GM18873 (cell line): Measurements from ENCODE around the gene LXN.
A peak's percentile ranks its signal among the peaks of the same experiment; 100 is the strongest.

Experiments
- ATAC-seq: cut with Tn5 transposase; IDR thresholded peaks from one replicate; pipeline ENCODE4 v1.9.1; 2021; ENCODE audit warnings: mild to moderate bottlenecking, moderate library complexity, moderate number of reproducible peaks; ENCODE audit not compliant: unreplicated experiment, low FRiP score

LXN gene

DNA sequence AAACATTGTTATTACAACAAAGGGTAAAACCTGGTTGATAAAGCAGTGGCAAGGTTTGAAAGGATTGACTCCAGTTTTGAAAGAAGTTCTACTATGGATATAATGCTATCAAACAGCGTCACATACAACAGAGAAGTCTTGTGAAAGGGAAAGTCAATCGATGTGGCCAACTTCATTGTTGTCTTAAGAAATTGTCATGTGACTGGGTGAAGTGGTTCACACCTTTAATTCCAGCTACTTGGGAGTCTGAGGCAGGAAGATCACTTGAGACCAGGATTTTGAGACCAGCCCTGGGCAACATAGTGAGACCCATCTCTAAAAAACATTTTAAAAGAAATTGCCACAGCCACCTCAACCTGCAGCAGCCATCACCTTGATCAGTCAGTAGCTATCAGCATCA is 6.2 kb upstream of the LXN start:
- no peak for ATAC-seq

DNA sequence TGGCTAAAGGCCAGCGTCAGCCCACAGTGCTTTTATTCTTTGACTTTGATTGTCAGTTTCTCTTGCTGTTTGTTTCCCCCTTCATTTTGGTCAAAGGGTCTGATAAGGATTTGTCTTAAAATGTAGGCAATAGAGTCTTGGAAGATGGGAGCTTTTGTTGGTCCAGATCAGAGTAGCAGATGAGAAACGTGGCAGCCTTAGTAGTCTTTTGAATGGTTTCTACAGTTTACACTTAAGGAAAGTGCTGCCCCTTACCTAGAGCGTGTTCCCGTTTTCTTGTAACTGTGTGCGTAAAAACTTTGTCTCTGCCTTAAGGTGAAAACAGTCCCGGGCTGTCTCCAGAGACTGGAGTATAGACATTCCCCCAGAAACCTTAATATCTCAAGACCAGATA is 630 bp downstream of the LXN start:
- peak; percentile 15 for ATAC-seq

DNA sequence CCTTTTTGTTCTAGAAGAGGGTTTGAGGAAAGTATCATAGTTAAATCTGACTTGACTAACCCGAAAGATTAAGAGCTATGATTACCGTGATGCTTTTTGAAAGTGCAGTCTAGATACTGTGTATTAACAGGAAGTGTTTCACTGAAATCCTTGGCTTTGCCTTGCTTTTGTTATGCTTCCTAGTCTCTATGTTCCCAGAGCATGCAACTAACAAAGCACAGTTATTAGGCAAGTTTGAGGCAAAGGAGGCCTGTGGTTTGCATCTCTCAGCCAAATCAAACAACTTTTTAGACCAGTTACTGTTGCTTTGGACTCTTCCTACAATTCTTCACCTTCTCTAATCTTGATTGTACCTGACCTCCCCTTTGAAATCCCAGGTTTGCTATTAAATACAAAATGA is 3.9 kb downstream of the LXN start:
- no peak for ATAC-seq

DNA sequence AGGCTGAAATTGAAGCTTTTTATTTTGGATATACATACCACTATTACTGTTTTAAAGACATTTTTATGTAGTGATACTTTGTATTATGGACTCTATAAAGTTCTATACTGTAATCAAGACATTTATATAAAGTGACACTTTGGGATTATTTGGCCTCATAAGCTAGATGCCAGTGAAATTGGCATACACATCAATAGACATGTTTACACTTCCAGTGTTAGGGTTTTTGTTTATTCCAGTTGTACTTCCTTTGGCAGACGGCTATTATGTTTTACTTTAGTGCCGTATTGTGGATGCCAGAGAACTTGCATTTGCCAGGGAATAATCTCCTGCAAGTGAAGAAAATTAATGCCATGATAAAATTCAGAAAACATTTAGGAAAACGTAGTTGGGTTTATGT is 6.0 kb downstream of the LXN start:
- no peak for ATAC-seq

DNA sequence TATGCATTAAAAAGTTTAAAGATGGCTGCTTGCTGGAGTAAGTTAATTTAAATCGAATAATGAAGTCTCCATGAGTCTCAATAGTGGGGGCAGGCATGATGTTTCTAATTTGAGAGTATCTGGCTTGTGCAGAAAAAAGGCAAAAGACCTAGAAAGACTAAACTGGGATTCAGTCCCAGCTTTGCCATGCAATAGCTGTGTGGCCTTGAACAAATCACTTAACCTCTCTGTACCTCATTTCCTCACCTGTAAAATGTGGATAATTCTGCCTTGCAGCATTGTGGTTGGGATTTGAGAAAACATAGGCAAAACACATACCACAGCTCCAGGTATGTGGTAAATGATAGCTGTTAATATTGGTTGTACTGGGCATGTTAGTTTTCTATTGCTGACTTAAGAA is 8.6 kb downstream of the LXN start:
- no peak for ATAC-seq

DNA sequence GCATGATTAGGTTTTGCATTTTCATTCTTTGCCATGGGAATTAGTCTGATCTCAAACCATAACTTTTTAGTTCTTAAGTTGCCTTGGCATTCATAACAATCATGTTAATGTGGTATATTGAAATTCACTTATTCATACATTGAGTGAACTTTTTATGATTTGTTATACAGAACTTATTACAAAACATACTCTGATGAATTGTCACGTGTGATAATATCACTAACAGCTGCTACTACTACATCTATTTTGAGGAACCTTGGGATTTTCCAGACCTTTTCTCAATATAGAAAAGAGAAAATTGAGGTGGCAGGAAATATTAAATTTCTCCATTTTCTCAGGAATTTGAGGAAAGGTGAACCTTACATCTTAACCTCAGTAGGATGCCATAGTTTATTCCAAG is 9.2 kb downstream of the LXN start:
- no peak for ATAC-seq

DNA sequence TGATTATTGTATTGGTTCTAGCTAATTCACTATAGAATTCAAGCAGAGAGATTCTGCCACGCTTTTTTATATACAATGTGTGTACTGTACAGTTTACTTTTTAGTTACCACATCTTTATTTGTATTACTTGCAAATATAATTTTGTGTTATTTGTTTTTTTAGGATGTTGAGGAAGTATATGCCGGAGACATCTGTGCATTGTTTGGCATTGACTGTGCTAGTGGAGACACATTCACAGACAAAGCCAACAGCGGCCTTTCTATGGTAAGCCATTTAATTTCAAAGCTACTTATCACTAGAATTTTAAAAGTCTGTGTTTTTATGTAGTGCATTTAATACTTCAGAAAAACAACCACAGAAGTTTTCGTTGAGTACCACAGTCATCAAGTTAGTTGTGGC is 11.7 kb downstream of the LXN start:
- no peak for ATAC-seq

DNA sequence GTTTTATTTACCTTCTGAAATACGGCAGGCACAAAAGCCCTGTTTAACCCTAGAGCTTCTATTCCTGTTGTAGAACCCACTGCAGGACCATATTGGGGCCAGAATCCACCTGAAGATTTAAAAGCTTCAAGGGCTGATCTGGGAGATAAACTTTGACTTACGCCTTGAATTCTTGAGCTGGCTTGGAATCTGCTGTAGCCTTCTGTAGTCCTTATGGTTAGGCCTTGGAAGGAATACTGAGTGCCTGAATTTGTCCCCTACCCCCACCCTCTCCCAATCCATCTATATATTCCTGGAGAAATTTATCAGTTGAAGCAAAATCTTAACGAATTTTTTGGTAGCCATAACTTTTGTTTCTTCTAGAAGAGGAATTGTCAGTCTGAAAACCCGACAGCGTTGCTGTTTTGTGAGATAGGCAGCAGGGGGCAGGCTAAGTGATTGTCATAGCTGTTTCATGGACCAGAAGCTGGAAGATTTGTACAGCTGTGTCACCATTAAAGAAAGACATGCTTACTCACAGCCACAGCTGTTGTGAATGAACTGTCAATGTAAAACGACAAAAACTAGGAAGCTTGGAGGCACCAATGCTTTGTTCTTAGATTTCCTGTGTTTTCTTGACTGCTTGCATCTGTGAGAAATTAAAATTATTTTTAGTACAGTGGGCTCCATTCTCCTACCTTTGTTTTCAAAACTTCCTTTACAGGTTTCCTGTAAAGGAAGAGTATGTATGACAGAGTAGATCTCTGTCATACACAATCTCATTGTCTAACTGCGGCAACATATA is 12.8 kb downstream of the LXN start:
- ATAC-seq, result peak; percentile 66

DNA sequence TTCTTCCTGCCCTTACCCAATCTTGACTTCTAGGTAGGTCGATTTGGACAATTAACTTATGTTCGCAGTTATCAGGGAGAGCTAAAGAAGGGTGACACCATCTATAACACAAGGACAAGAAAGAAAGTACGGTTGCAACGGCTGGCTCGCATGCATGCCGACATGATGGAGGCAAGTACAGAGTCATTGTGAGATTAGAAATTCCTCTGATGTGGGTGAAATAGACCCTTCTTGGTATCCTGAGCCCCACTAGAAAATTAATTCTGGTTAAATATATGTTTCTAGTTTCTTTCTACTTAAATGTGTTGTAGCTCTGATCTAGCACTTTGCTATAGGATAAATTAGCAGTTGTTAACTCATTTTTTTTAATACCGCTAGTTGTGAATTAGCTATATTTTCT is 13.6 kb downstream of the LXN start:
- no peak for ATAC-seq

DNA sequence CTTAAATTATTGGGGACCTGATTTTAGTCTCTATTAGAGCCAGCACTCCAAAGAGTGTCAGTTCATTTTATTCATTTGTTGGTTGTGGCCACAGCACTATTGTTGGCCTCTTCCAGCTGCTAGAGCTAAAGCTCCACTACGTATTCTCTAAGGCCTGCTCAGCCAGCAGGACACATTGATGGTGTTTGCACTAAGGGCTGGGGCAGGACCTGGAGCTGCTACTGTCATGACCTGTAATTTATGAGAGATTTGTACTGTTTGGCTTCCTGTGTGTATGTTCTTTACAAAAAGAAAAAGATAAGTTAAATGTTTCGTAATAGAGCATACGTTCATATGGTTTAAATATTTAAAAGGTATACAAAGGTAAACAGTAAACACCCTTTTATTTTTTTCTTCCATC is 20.0 kb downstream of the LXN start:
- no peak for ATAC-seq

DNA sequence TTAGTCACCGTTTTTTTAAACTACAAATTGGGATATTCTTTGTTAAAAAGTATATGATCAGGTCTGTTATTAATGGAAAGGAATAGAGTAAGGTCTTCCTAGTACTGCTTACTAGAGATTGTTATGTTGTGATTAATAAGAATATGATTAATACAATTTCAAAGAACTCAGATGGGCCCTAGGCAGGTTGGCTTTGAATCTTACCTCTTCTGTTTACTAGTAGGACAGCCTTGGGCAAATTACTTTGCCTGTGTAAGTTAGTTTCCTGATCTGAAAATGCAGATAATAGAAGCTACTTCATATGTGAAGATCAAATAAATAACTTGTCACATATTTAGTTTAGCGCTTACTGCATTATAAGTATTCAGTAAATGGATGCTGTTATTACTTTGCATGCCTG is 21.3 kb downstream of the LXN start:
- no peak for ATAC-seq

DNA sequence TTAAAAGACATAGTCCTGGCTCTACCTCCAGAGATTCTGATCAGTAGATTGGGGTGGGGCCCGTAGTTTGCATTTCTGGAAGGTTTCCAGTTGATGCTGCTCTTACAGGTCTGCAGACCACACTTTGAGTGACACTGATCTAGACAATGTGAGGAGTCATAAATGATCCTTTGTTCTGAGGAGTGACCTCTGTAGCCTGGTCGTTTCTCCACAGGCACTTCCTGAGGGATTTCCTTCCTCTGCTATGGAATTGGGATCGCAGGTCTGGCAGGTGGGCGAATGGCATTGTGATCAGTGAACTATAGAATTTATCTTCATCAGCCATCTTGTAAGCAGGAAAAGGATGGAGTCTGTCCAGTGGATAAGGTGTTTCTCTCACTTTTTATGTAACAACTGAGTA is 22.7 kb downstream of the LXN start:
- ATAC-seq, result no peak

DNA sequence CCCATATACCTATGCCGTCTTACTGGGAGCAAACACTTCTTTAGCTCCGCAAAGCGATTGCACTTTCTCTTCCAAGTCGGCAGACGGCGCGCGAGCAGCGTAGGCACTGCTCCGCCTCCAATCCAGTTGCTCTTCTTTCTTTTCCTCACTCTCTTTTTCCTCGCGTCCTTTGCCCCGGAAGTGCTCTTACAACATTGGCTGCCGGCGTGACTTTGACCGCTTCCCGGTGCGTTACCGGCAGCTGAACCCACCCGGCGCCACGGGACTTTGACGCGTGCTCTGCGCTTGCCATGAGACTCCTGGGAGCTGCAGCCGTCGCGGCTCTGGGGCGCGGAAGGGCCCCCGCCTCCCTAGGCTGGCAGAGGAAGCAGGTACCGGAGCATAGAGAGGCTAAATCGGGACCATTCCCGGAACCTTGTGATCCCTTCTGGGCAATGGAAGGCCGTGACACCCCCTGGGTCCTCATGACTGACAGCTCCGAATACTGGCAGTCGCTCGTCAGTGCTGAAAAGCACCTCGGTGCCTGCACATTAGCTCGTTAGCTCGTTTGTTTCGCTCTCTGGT is 28.0 kb downstream of the LXN start, which contains the start of gene GFM1:
Gene GFM1 (plus strand): TSS at position 183 of the 564 bp plus-strand sequence. CDS start 108 bp downstream, at position 291.
- peak; percentile 99 for ATAC-seq

DNA sequence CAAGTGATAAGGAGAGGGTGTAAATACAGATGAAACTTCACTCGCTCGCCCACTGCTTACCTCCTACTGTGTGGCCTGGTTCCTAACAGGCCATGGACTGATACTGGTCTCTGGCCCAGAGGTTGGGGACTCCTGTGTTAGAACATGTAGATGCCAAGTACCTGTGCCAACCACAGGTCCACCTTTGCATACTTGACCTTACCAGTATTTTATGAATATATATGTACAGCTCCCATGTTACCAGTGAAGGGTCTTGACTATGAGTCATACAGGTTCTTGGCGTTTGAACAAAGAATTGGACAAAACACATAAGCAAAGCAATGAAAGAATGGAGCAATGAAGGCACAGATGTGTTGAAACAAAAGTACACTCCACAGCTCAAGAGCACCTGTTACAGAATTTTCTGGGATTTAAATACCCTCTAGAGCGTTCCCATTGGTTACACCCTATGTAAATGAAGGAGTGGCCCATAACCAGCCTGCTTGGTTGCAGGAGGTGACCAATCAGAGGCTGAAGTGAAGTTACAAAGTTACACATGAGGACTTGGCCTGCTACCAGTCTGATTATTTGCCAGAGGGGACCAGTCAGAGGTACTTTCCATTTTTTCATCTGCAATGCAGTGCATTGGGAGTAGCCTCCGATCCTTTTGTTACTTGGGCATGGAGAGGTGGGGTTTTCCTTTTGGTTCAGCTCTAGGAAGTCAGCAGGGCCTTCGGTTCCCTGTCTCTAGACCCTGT is 29.8 kb downstream of the LXN start:
- no peak for ATAC-seq

DNA sequence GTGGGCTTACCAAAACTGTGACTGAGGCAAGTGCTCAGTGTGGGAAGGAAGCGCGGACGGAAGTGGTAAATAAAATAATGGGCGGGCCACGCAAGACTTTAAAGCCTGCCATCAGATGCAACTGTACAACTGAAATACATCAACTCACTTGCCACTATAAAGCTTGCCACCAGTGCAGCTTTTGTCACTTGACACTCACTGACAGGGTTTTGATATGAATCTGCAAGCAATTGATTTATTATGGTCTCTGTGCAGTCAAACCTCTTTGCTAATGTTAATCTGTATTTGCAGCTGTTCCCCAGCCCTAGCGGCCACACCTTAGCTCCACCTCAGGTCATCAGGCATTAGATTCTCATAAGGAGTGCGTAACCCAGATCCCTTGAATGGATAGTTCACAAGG is 30.4 kb downstream of the LXN start:
- ATAC-seq, result no peak

DNA sequence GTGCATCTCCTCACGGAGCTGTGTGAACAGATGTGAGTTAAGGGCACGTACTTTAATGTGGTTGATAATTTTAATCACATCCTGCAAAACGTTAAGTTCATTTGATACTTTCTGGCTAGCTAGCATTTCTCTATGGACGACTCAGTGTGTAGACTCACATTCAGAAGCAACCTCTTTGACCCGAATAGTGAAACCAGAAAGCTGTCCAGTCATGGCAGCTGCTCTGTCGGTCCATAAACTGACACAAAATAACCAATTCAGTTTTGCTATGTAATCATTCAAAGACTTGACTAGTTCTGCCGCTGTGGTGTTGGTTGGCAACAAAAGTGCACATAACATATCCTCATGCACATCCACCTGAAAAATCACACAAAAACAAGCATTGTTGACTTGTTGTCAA is 31.8 kb downstream of the LXN start:
- ATAC-seq, result no peak

DNA sequence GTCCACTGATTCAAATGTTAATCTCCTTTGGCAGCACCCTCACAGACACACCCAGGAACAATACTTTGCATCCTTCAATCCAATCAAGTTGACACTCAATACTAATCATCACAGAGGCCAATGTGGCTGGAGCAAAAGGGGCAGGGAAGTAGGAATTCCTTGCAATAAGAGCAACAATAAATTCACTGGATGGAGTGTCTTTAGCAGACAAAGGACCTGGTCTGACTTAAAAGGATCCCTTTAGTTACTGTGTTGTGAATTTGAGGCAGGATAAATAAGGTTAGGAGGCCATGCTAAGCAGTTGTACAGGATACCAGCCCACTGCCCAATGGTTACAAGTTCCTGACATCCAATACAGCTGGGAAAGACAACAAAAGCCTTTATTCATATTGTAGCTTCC is 40.5 kb downstream of the LXN start:
- ATAC-seq, result no peak

DNA sequence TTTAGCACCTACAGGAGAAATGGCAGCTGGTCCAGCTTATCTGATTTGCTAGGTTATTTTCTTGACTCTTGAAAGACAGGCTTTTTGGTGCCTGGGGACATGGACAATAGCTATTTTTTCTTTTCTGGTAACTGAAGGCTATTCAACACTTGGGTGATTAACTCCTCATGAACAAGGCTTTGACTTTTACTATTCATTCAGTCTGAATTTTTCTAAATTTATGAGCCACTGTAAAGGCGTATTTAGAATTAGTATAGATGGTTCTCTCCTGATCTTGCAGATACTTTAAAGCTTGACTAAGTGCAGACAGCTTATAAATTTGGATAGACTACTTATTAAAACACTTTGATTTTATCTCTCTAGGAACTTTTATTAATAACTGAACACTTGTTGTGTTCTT is 46.6 kb downstream of the LXN start:
- no peak for ATAC-seq

DNA sequence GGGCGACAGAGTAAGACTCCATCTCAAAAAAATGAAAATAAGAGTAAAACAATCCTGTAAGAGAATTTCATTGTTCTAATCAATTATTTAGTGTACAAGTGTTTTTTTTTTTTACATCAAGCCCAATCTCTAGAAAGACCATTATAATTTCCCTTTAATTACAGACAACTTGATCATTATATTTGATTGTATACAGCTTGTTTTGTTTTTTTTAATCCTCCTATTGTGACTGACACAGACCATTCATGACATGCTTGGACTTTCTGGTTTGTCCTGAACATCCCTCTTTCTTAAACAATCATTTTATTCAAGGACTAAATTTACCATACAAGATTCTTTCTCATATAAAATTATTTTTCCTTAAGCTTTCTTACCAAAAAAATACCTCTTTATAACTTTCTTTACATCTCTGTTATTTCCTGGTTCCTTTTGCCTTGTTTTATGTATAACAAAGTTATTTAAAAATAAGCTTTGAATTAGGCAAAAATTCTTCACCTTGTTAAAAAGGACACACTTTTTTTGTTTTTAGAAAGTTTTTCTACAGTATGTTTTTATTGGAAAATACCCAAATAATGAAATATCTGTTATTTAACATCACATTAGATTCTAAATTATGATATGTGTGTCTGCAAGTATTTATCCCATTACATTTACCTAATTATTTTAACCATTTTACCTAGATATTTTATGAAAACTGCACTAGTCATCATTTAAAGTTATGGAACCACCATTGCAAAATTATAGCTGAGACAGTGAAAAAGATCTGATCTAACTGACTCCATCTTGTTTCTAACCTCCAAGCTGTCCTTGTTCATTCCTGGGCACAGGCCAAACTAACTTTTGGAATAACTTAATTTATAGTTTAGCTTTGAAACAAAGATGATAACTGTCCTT is 54.2 kb downstream of the LXN start:
- no peak for ATAC-seq
